GM21381 (cell line): Measurements from ENCODE around the gene REN.

ENCODE experiments used
- ATAC-seq: cut with Tn5 transposase; IDR thresholded peaks from one replicate; pipeline ENCODE4 v1.9.1; 2021; ENCODE audit warnings: mild to moderate bottlenecking, moderate library complexity; ENCODE audit not compliant: unreplicated experiment

The REN gene

GRCh38 chr1:204136814-204137213 is 29.3 kb downstream of the REN start:
- no peak for ATAC-seq

GRCh38 chr1:204134103-204134502 is 32.0 kb downstream of the REN start:
- no peak for ATAC-seq

GRCh38 chr1:204132718-204133117 is 33.4 kb downstream of the REN start:
- ATAC-seq, result no peak

- ATAC-seq, result no peak
Observed at GRCh38 chr1:204131978-204132377, 34.2 kb downstream of the REN start.

GRCh38 chr1:204130981-204131892 is 34.9 kb downstream of the REN start:
- no peak for ATAC-seq

DNA sequence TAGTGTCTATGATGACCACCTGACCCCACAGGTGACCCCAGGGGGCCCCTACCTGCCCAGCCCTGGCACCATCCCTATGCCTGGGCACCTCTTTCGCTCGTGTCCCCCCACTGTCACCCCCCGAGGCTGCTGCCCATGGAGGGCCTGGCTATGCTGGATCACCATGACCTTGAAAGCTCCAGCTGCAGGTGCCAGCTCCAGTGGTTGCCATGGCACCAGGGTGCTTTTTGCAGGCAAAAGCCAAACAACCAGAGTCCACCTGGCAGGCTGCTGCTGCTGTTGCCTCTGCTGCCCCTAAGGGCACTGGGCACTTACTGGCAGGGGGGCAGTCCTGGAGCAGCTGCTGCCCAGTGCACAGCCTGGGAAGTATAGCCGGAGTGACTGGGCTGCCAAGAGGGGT is 36.0 kb downstream of the REN start:
- ATAC-seq, result no peak

DNA sequence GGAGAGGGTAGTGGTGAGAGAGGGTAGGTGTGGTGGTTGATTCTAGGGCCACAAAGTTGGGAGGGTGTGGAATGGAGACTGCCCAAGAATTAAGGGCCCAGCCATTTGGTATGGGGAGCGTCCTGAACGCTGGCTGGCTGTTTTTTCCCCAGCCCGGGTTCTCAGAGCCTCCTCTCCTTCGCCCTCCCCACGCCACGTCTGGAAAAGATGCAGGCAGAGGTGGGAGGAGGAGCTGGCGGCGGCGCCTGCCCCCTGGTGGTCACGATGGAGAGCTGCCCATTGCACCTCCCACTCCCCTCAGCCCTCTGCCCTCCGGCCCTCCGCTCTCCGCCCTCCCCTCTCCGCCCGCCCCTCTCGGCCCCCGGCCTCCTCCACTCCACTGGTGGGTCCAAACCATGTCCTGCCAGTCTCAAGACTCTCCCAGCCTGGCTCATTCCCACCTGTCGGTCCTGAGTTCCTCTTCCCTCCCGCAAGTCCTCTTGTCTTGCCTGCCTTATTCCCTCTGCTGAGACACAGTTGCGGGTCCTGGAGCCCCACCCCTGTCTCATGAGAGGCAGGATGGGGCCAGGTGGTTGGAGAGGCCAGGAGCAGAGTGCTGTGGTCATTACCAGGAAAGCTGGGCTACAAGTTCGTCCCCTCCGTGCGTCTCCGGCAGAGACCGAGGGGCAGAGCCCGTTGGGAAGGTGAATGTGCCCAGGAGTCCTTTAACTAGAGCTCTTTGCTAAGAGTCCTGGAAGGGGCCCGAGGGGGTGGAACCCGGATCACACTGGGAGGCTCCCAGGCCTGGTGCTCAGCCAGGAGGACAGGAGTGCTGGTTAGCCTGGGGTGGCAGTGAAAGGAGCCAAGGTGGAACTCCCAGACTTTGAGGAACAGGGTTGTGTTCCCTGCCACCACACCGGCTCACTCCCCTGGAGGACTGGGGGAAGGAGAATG is 36.9 kb downstream of the REN start:
- ATAC-seq, result no peak

GRCh38 chr1:204128464-204128963 is 37.6 kb downstream of the REN start:
- ATAC-seq, result no peak

- no peak for ATAC-seq
Observed at GRCh38 chr1:204127597-204128242, 38.4 kb downstream of the REN start.

DNA sequence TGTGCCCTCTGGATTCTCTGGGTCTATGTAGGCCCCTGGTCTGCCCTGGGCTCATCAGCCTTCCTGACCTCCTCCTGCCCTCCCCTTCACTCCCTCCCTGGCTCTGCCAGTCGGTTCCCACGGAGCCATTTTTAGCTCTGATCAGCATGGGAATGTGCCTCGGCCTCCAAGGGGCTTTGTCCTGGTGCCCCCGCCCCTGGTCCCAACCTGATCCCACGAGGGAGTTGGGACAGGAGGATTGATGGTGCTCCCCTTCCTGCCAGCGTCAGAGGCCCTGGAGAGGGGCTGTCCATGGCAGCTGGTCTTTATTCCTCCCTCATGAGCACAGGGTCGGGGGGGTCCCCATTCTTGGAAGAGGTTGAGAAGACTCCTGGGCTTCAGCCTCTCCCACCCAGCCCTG is 39.2 kb downstream of the REN start:
- no peak for ATAC-seq

DNA sequence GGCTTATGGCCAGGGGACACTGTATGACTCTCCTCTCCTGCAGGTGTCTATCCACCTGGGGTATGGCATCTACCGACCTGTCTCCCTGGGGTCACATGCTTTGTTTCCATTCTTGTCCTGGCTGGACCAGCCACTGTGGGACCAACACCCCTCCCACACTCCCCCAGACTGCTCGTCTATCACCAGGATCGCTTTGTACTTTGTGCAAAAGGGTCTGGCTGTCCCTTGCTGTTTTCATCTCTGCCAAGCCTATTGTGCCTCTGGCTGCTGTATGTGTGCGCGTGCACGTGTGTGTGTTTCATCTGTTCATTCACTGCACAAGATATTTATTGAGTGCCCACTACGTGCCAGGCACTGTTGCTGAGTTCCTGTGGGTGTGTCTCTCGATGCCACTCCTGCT is 39.8 kb downstream of the REN start:
- no peak for ATAC-seq

DNA sequence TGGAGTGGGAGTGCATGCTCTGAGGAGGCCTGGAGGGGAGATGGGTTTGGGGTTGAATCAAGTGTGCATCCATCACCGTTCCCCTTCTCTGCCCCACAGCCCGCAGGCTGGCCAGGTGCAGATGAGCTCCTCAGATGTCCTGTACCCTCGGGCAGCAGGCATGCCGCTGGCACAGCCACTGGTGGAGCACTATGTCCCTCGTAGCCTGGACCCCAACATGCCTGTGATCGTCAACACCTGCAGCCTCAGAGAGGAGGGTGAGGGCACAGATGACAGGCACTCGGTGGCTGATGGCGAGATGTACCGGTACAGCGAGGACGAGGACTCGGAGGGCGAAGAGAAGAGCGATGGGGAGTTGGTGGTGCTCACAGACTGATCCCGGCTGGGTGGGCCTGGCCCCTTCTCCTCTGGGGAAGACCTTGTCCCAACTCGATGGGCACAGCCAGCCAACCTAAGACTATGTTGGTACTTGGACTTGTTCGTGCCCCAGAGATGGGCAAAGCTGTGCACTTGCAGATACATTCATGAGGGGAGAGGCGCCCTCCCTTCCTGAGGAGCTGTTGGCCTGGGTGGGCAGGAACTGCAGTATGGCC is 40.3 kb downstream of the REN start:
- no peak for ATAC-seq

GRCh38 chr1:204124639-204125038 is 41.5 kb downstream of the REN start:
- no peak for ATAC-seq

DNA sequence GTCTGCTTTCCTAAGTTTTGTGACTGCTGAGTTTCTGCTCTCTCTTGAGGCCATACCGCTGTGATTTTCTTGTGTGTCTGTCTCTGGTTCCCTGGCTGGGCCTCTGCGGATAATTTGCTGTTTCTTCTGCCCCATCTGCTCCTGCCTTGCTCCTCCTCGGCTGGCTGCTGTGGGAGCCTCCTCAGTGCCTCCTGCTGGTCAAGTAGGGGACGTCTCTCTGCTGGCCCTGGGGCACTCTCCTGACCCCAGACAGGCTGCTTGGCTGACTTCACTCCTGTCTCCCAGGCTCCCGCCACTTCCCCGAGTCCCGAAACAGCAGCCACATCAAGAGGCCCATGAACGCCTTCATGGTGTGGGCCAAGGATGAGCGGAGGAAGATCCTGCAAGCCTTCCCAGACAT is 42.8 kb downstream of the REN start:
- no peak for ATAC-seq

- ATAC-seq, result no peak
Observed at GRCh38 chr1:204121840-204122555, 44.1 kb downstream of the REN start.

- no peak for ATAC-seq
Observed at GRCh38 chr1:204116539-204116938, 49.6 kb downstream of the REN start.

GRCh38 chr1:204115116-204115515 is 51.0 kb downstream of the REN start:
- ATAC-seq, result no peak

GRCh38 chr1:204114606-204115005 is 51.5 kb downstream of the REN start:
- no peak for ATAC-seq

DNA sequence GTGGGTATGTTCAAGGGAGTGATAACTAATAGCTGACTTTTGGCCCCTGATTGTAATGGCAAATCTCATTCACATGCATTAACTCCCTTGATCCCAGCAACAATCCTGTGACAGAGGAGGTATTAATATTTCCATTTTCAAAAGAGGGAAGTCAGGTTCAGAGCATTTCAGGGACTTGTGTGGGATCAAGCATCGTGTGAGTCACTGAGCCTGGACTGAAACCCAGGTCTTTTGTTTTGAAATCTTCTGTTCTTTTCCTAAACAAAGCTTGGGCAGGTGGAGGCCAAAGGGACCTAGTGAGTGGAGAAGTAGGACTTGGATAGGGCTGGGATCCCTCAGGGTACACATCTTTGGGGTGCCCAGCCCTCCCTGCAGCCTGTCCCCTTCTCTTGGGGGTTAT is 52.2 kb downstream of the REN start:
- no peak for ATAC-seq
